HCT116 (cell line): ENCODE results near the gene ARL6IP1. TPM values are rescaled to one million over a fixed set of nuclear protein-coding genes. Genes with fewer than 3 reads are reported as not detected.

Source experiments
- ATAC-seq: fragments of 200-7000 bp; cut with Tn5 transposase; 2 replicates; pipeline ENCODE4 v1.9.1; 2020; ENCODE audit warnings: mild to moderate bottlenecking, moderate library complexity
- BruUV-seq: library from RNA; stranded (reverse); fragments of 400-500 nt; replicated peaks from 2 replicates; lab custom pipeline; 2021; lab: Mats Ljungman, UMichigan
- CTCF ChIA-PET: fragments of 300-600 bp; sonication (Branson Sonifier 250); formaldehyde crosslinking; loops from one replicate; lab custom pipeline; 2021; ENCODE audit warnings: antibody characterized with exemption; lab: Charles Lee
- POLR2A ChIA-PET: fragments of 300-600, 350-600 bp; sonication (Branson Sonifier 250); formaldehyde crosslinking; loops from one replicate; lab custom pipeline; 2021; ENCODE audit warnings: antibody characterized with exemption; lab: Charles Lee
- RAD21 ChIA-PET, 2 experiments: fragments of 300-600 bp; sonication (Branson Sonifier 250); formaldehyde crosslinking; loops; one replicate each; lab custom pipeline; 2023; ENCODE audit warnings: low total read pairs in 2 of 2; ENCODE audit not compliant: uncharacterized antibody in 2 of 2, unreplicated experiment in 2 of 2, low non-redundant PET in 1 of 2; lab: Charles Lee
- DNase-seq: peaks from one replicate; pipeline ENCODE4 v3.0.0-alpha.2; 2010; ENCODE audit warnings: low read depth, low spot score
- H2AFZ ChIP-seq: fragments of 200-600 bp; shearing (Covaris generic), sonication (generic); 2 replicates; pipeline ENCODE4 v1.6.1; 2017; ENCODE audit warnings: low read depth, mixed run types, mixed read lengths, antibody characterized with exemption, low read length; ENCODE audit not compliant: poor library complexity, severe bottlenecking
- H3K27ac ChIP-seq: 2 replicates; pipeline ENCODE4 v1.5.1; 2012; ENCODE audit warnings: low read depth, low read length
- H3K27me3 ChIP-seq: fragments of 200-600 bp; sonication (generic); 2 replicates; pipeline ENCODE4 v1.6.1; 2016; ENCODE audit warnings: mixed run types, low read length, mixed read lengths; ENCODE audit not compliant: insufficient read depth
- H3K36me3 ChIP-seq, 2 experiments: fragments of 200-500 bp in 1 of 2; fragments of 200-600 bp in 1 of 2; sonication (Bioruptor generic) in 1 of 2; sonication (generic) in 1 of 2; 2 replicates each; pipeline versions ENCODE4 v1.5.1 to v1.6.1; 2014 to 2016; ENCODE audit warnings: low read length in 2 of 2, inconsistent platforms in 1 of 2, mixed read lengths in 1 of 2, mixed run types in 1 of 2; ENCODE audit not compliant: insufficient read depth in 2 of 2, control insufficient read depth in 1 of 2
- H3K4me1 ChIP-seq, 2 experiments: fragments of 200-600 bp in 1 of 2; sonication (generic) in 1 of 2; 2 replicates each; pipeline versions ENCODE4 v1.5.1 to v1.6.1; 2012 to 2017; ENCODE audit warnings: low read length in 2 of 2, inconsistent platforms in 1 of 2, mild to moderate bottlenecking in 1 of 2, mixed read lengths in 1 of 2, mixed run types in 1 of 2, moderate library complexity in 1 of 2; ENCODE audit not compliant: insufficient read depth in 2 of 2, control insufficient read depth in 1 of 2
- H3K4me2 ChIP-seq: fragments of 200-600 bp; sonication (generic); 2 replicates; pipeline ENCODE4 v1.6.1; 2017; ENCODE audit warnings: mixed run types, low read length, mixed read lengths
- H3K4me3 ChIP-seq, 2 experiments: fragments of 200-600 bp in 1 of 2; sonication (generic) in 1 of 2; replicated peaks in 1 of 2; 2 replicates each; pipeline ENCODE4 v1.5.1; 2011 to 2016; ENCODE audit warnings: low read length in 2 of 2, control low read depth in 1 of 2, low read depth in 1 of 2, mild to moderate bottlenecking in 1 of 2, mixed read lengths in 1 of 2, mixed run types in 1 of 2
- H3K79me2 ChIP-seq: fragments of 200-600 bp; sonication (generic); 2 replicates; pipeline ENCODE4 v1.6.1; 2017; ENCODE audit warnings: mild to moderate bottlenecking, mixed run types, low read length, moderate library complexity, mixed read lengths; ENCODE audit not compliant: insufficient read depth
- H3K9ac ChIP-seq: fragments of 200-600 bp; sonication (generic); 2 replicates; pipeline ENCODE4 v1.6.1; 2016; ENCODE audit warnings: low read length, mixed read lengths
- H3K9me2 ChIP-seq: fragments of 200-600 bp; sonication (generic), shearing (Covaris generic); 2 replicates; pipeline ENCODE4 v1.6.1; 2017; ENCODE audit warnings: mixed run types, mild to moderate bottlenecking, moderate library complexity; ENCODE audit not compliant: insufficient read depth
- H3K9me3 ChIP-seq, 2 experiments: fragments of 200-500 bp in 1 of 2; fragments of 200-600 bp in 1 of 2; sonication (Bioruptor generic) in 1 of 2; sonication (generic) in 1 of 2; 2 replicates each; pipeline ENCODE4 v1.6.1; 2014 to 2017; ENCODE audit warnings: low read length in 2 of 2, mixed read lengths in 2 of 2, inconsistent platforms in 1 of 2, low read depth in 1 of 2, mild to moderate bottlenecking in 1 of 2, mixed run types in 1 of 2, moderate library complexity in 1 of 2; ENCODE audit not compliant: control insufficient read depth in 1 of 2, insufficient read depth in 1 of 2
- H4K20me1 ChIP-seq: fragments of 200-600 bp; sonication (generic), shearing (Covaris generic); 2 replicates; pipeline ENCODE4 v1.6.1; 2017; ENCODE audit warnings: mixed run types, mild to moderate bottlenecking, moderate library complexity; ENCODE audit not compliant: insufficient read depth
- CEBPB ChIP-seq: IDR thresholded peaks from 2 replicates; pipeline ENCODE4 v1.6.1; 2012; ENCODE audit warnings: low read depth
- EGR1 ChIP-seq: IDR thresholded peaks from 2 replicates; pipeline ENCODE4 v1.6.1; 2012; ENCODE audit warnings: low read depth
- EZH2 ChIP-seq: fragments of 200-600 bp; sonication (generic); IDR thresholded peaks from 2 replicates; pipeline ENCODE4 v1.6.1; 2017; ENCODE audit warnings: antibody characterized with exemption, mixed run types
- EZH2phosphoT487 ChIP-seq: fragments of 200-600 bp; IDR thresholded peaks from 2 replicates; pipeline ENCODE4 v1.6.1; 2018; ENCODE audit warnings: antibody characterized with exemption, borderline replicate concordance
- FOSL1 ChIP-seq: IDR thresholded peaks from 2 replicates; pipeline ENCODE4 v1.6.1; 2012; ENCODE audit warnings: low read depth
- JUND ChIP-seq: IDR thresholded peaks from 2 replicates; pipeline ENCODE4 v1.6.1; 2012
- POLR2A ChIP-seq: IDR thresholded peaks from 2 replicates; pipeline ENCODE4 v1.7.0; 2011; ENCODE audit warnings: borderline replicate concordance; ENCODE audit not compliant: insufficient read depth, insufficient read length; ENCODE audit errors: extremely low read depth
- POLR2AphosphoS5 ChIP-seq: IDR thresholded peaks from 2 replicates; pipeline ENCODE4 v1.6.1; 2011; ENCODE audit warnings: mild to moderate bottlenecking, low read depth, low read length, moderate library complexity
- SIN3A ChIP-seq: IDR thresholded peaks from 2 replicates; pipeline ENCODE4 v1.6.1; 2012; ENCODE audit warnings: low read depth
- SP1 ChIP-seq: IDR thresholded peaks from 2 replicates; pipeline ENCODE4 v1.6.1; 2012; ENCODE audit warnings: low read depth
- SRF ChIP-seq: IDR thresholded peaks from 2 replicates; pipeline ENCODE4 v1.6.1; 2012; ENCODE audit warnings: low read depth
- TCF7L2 ChIP-seq: IDR thresholded peaks from 2 replicates; pipeline ENCODE4 v1.7.0; 2011; ENCODE audit warnings: borderline replicate concordance, inconsistent platforms; ENCODE audit not compliant: insufficient read depth, insufficient read length; ENCODE audit errors: extremely low read depth
- YY1 ChIP-seq: IDR thresholded peaks from 2 replicates; pipeline ENCODE4 v1.6.1; 2011; ENCODE audit warnings: low read length, low read depth, moderate library complexity, mild to moderate bottlenecking; ENCODE audit not compliant: insufficient replicate concordance; ENCODE audit errors: extremely low read depth
- ZFX ChIP-seq: fragments of 450-650 bp; IDR thresholded peaks from 2 replicates; pipeline ENCODE4 v1.6.1; 2017
- ZNF274 ChIP-seq: fragments of 200-500 bp; sonication (Bioruptor generic); IDR thresholded peaks from 2 replicates; pipeline ENCODE4 v1.6.1; 2014; ENCODE audit warnings: mild to moderate bottlenecking, low read depth, low read length, inconsistent platforms
- intact Hi-C: fragments of 100-400 bp; cut with micrococcal nuclease; formaldehyde crosslinking; loops from 2 replicates; pipeline ENCODE4 v1.10.0; 2022
- total RNA-seq: library from RNA; stranded (reverse); gene quantifications from one replicate; pipeline ENCODE4 v1.2.1, GENCODE V29; 2021; ENCODE audit not compliant: unreplicated experiment
- TF ChIP-seq, protein P1 (sequence below): IDR thresholded peaks from 2 replicates; pipeline ENCODE4 v1.6.1; 2011; ENCODE audit warnings: mild to moderate bottlenecking, low read length, moderate library complexity; ENCODE audit not compliant: insufficient replicate concordance; ENCODE audit errors: extremely low read depth
- TF ChIP-seq, protein P2 (sequence below): IDR thresholded peaks from 2 replicates; pipeline ENCODE4 v1.6.1; 2012
- TF ChIP-seq, protein P3 (sequence below): IDR thresholded peaks from 2 replicates; pipeline ENCODE4 v1.6.1; 2012
- TF ChIP-seq, protein P4 (sequence below), 3 experiments: fragments of 200-600 bp in 1 of 3; sonication (generic) in 1 of 3; IDR thresholded peaks in 2 of 3; conservative IDR thresholded peaks in 1 of 3; 2 replicates each; pipeline ENCODE4 v1.5.1; 2012 to 2017; ENCODE audit warnings: low read depth in 2 of 3, low read length in 2 of 3, antibody characterized with exemption in 1 of 3, borderline replicate concordance in 1 of 3, control low read depth in 1 of 3, mild to moderate bottlenecking in 1 of 3, mixed read lengths in 1 of 3, mixed run types in 1 of 3, moderate library complexity in 1 of 3; ENCODE audit not compliant: insufficient read depth in 1 of 3

The ARL6IP1 gene
- total RNA-seq, 1 experiment from 2014 or later, result 197 TPM

DNA sequence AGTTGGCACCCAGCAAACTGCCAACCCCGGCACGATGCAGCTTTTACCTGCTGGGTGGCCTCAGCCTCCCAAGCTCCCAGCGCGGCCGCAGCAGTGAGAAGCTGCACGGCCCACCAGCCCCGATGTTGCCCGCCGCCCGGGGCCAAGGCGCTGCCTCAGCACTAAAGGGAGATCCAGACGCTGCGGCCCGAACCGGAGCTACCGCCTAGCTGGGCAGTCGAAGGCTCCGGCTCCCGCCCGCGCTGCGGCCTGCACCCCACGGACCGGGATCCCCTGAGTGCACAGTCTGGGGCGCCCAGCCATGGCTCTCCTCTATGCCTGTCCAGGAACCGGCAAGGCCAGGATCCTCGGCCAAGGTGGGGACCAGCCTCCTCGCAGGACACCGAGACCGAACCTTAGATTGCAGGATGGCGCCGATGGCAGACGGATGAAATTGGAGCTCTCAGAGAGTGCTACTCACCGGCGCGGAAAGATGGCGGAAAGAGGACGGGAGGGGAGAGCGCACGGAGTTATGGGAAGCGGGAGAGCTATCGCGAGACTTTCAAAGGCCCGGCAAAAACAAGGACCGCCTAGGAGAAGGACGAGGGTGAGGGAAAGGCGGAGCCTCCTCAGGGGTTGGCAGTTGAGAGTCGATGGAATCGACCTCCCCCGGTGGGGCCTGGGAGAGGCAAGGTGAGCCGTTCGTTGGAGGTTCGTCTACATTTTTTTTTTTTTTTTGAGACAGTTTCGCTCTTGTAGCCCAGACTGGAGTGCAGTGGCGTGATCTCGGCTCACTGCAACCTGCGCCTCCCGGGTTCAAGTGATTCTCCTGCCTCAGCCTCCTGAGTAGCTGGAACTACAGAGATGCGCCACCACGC lies 11.3 kb downstream of the ARL6IP1 start, which contains the start of gene RPS15A (continued):
- TF ChIP-seq SIN3A (peak; percentile 98), EZH2phosphoT487 (no peak), POLR2AphosphoS5 (peak; percentile 97), YY1 (peak; percentile 95), JUND (no peak), ZFX (peak; percentile 95), EGR1 (no peak; the same call in 1 of the 2 replicates), CEBPB (no peak), EZH2 (no peak), FOSL1 (no peak), SP1 (peak; percentile 88)
- TF ChIP-seq, protein P1, sequence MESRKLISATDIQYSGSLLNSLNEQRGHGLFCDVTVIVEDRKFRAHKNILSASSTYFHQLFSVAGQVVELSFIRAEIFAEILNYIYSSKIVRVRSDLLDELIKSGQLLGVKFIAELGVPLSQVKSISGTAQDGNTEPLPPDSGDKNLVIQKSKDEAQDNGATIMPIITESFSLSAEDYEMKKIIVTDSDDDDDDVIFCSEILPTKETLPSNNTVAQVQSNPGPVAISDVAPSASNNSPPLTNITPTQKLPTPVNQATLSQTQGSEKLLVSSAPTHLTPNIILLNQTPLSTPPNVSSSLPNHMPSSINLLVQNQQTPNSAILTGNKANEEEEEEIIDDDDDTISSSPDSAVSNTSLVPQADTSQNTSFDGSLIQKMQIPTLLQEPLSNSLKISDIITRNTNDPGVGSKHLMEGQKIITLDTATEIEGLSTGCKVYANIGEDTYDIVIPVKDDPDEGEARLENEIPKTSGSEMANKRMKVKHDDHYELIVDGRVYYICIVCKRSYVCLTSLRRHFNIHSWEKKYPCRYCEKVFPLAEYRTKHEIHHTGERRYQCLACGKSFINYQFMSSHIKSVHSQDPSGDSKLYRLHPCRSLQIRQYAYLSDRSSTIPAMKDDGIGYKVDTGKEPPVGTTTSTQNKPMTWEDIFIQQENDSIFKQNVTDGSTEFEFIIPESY, result peak; percentile 97
- TF ChIP-seq, protein P2, sequence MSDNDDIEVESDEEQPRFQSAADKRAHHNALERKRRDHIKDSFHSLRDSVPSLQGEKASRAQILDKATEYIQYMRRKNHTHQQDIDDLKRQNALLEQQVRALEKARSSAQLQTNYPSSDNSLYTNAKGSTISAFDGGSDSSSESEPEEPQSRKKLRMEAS, result peak; percentile 96
- TF ChIP-seq, all 23 proteins: peak for 11

DNA sequence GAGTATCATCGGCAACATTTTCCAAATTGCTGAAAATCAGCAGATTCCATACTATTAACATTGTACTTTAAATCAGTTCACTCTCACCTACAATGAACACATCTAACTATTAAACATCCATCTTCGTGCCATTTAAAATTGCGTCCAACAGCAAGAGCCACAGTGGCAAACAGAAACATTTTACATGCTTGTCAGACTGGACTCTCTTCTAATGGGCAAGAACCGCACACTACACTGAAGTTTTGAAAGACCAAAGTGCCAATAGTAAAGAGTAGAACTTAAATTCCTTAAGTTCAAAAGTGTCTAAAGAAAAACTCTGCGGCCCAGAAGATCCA lies 11.9 kb downstream of the ARL6IP1 start:
- no peaks in the 10 kb centered on the region for H3K27me3 ChIP-seq
- no peak for TF ChIP-seq POLR2A
- TF ChIP-seq, protein P3, sequence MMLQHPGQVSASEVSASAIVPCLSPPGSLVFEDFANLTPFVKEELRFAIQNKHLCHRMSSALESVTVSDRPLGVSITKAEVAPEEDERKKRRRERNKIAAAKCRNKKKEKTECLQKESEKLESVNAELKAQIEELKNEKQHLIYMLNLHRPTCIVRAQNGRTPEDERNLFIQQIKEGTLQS, result no peak
- TF ChIP-seq TCF7L2, result no peak
- TF ChIP-seq EGR1, result no peak
- TF ChIP-seq POLR2AphosphoS5, result no peak
- TF ChIP-seq SP1, result no peak
- TF ChIP-seq JUND, result no peak
- no peak for TF ChIP-seq SIN3A
- no peak for TF ChIP-seq YY1
- TF ChIP-seq, protein P4, sequence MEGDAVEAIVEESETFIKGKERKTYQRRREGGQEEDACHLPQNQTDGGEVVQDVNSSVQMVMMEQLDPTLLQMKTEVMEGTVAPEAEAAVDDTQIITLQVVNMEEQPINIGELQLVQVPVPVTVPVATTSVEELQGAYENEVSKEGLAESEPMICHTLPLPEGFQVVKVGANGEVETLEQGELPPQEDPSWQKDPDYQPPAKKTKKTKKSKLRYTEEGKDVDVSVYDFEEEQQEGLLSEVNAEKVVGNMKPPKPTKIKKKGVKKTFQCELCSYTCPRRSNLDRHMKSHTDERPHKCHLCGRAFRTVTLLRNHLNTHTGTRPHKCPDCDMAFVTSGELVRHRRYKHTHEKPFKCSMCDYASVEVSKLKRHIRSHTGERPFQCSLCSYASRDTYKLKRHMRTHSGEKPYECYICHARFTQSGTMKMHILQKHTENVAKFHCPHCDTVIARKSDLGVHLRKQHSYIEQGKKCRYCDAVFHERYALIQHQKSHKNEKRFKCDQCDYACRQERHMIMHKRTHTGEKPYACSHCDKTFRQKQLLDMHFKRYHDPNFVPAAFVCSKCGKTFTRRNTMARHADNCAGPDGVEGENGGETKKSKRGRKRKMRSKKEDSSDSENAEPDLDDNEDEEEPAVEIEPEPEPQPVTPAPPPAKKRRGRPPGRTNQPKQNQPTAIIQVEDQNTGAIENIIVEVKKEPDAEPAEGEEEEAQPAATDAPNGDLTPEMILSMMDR (IDR thresholded peaks at IDR 0.05 in 2 of 3, conservative IDR thresholded peaks at IDR 0.05 in 1 of 3; ENCODE audit: borderline replicate concordance in 1 of 3, insufficient read depth in 1 of 3, low read depth in 2 of 3, low read length in 2 of 3), result no peak
- no peak for TF ChIP-seq ZNF274
- TF ChIP-seq SRF, result no peak; the same call in 1 of the 2 replicates
- TF ChIP-seq FOSL1, result no peak
- TF ChIP-seq, protein P2, result no peak

More for the DNA sequence above, 11.9 kb downstream of the ARL6IP1 start:
- no peak for DNase-seq
- Histone ChIP-seq H4K20me1 (peaks cover 44% of the 10 kb centered on the region; the same call in 1 of the 2 replicates), H3K4me2 (peak overlapping the region; percentile 91), H3K9ac (peak overlapping the region; percentile 96), H3K36me3 (peaks cover 45 to 77% of the 10 kb centered on the region in 2 experiments), H3K9me2 (no peaks in the 10 kb centered on the region), H3K4me1 (peaks cover 3 to 26% of the 10 kb centered on the region in 2 experiments), H3K79me2 (peaks cover 78% of the 10 kb centered on the region), H3K4me3 (peak overlapping the region; percentile 89 to 91), H3K9me3 (no peaks in the 10 kb centered on the region), H2AFZ (no peak overlapping the region), H3K27ac (peak overlapping the region; percentile 81)
- intact Hi-C loops, result no loop called here
- ATAC-seq, result no peak
- no TSS peak for BruUV-seq
- RAD21 ChIA-PET, result no interaction called here
- CTCF ChIA-PET, result interaction anchor here (1.3 kb wide), 1 partner anchor 12 kb away, joined by 18 read pairs; the partner anchor contains the start of gene ARL6IP1
- POLR2A ChIA-PET, result interaction anchor here (0.7 to 9.7 kb wide), 2 partner anchors 13 to 305 kb away, joined by 3 to 190 read pairs; partner anchors contain the start of gene ARL6IP1
